Non-pigmented ciliary epithelial cell (primary cell): ENCODE results near the gene IVD.
A peak's percentile ranks its signal among the peaks of the same experiment; 100 is the strongest.

Experiments used
- DNase-seq: peaks from one replicate; pipeline ENCODE4 v3.0.0-alpha.2; 2010; ENCODE audit warnings: low read depth

Gene IVD

GRCh38 chr15:40377606-40378005, 28.0 kb upstream of the IVD start:
- no peak for DNase-seq

- no peak for DNase-seq
Measured at GRCh38 chr15:40379374-40379773, 26.2 kb upstream of the IVD start.

GRCh38 chr15:40379853-40380252, 25.7 kb upstream of the IVD start:
- DNase-seq, result peak; percentile 93

- DNase-seq, result no peak
Measured at GRCh38 chr15:40380636-40381035, 25.0 kb upstream of the IVD start.

- no peak for DNase-seq
Measured at GRCh38 chr15:40381818-40382529, 23.6 kb upstream of the IVD start.

GRCh38 chr15:40382580-40383456, 22.8 kb upstream of the IVD start, which contains the start of gene KNSTRN:
Gene KNSTRN (plus strand): TSS chr15:40382721. CDS start chr15:40382836, 115 bp downstream.
- peak; percentile 72 for DNase-seq

GRCh38 chr15:40386480-40386879, 19.1 kb upstream of the IVD start:
- no peak for DNase-seq

- no peak for DNase-seq
Measured at GRCh38 chr15:40388941-40389823, 16.4 kb upstream of the IVD start.

GRCh38 chr15:40389824-40390595, 15.6 kb upstream of the IVD start:
- no peak for DNase-seq

- DNase-seq, result no peak
Measured at GRCh38 chr15:40392986-40393948, 12.3 kb upstream of the IVD start.

GRCh38 chr15:40397688-40398412, 7.7 kb upstream of the IVD start:
- no peak for DNase-seq

GRCh38 chr15:40398413-40398873, 7.2 kb upstream of the IVD start:
- DNase-seq, result no peak

- DNase-seq, result no peak
Measured at GRCh38 chr15:40399370-40399769, 6.2 kb upstream of the IVD start.

GRCh38 chr15:40407330-40407990, 1.9 kb downstream of the IVD start:
- no peak for DNase-seq

GRCh38 chr15:40409366-40409765, 3.8 kb downstream of the IVD start:
- no peak for DNase-seq

- DNase-seq, result no peak
Measured at GRCh38 chr15:40410476-40410875, 4.9 kb downstream of the IVD start.

GRCh38 chr15:40412095-40412759, 6.6 kb downstream of the IVD start:
- no peak for DNase-seq

GRCh38 chr15:40413036-40413435, 7.4 kb downstream of the IVD start:
- no peak for DNase-seq
